SU-DHL-6 (cell line): ENCODE data around the gene APRT.

Experiments used
- H2AFZ ChIP-seq: fragments of 200-600 bp; sonication (generic); 2 replicates; pipeline ENCODE4 v1.6.1; 2014; ENCODE audit warnings: low read depth, mild to moderate bottlenecking, moderate library complexity, mixed read lengths, antibody characterized with exemption, low read length; ENCODE audit not compliant: severe bottlenecking
- H3F3A ChIP-seq: fragments of 200-600 bp; shearing (Covaris generic); 2 replicates; pipeline ENCODE4 v1.6.0; 2016; ENCODE audit warnings: antibody characterized with exemption, mild to moderate bottlenecking; ENCODE audit not compliant: insufficient read depth
- H3K27ac ChIP-seq: fragments of 200-600 bp; sonication (generic); 2 replicates; pipeline ENCODE4 v1.5.1; 2016; ENCODE audit warnings: low read depth, mild to moderate bottlenecking, low read length, moderate library complexity, mixed read lengths
- H3K27me3 ChIP-seq: fragments of 200-600 bp; sonication (generic), shearing (Covaris generic); 2 replicates; pipeline ENCODE4 v1.6.0; 2014; ENCODE audit warnings: mild to moderate bottlenecking, low read length
- H3K36me3 ChIP-seq: fragments of 200-600 bp; sonication (generic); 2 replicates; pipeline ENCODE4 v1.6.1; 2014; ENCODE audit warnings: mild to moderate bottlenecking, low read length, mixed read lengths
- H3K4me2 ChIP-seq: fragments of 300-600, 200-600 bp; shearing (Covaris generic), sonication (generic); 2 replicates; pipeline ENCODE4 v1.6.0; 2014; ENCODE audit warnings: low read length, low read depth, mild to moderate bottlenecking; ENCODE audit not compliant: poor library complexity, severe bottlenecking
- H3K4me3 ChIP-seq: fragments of 200-600 bp; sonication (generic); 2 replicates; pipeline ENCODE4 v1.5.1; 2014; ENCODE audit warnings: antibody characterized with exemption, low read length, mild to moderate bottlenecking, mixed read lengths; ENCODE audit not compliant: insufficient read depth, poor library complexity, severe bottlenecking
- H3K79me2 ChIP-seq: fragments of 200-600 bp; sonication (generic); 2 replicates; pipeline ENCODE4 v1.6.1; 2014; ENCODE audit warnings: mild to moderate bottlenecking, low read length, moderate library complexity; ENCODE audit not compliant: insufficient read depth
- H3K9ac ChIP-seq: fragments of 200-600 bp; sonication (generic); 2 replicates; pipeline ENCODE4 v1.7.0; 2014; ENCODE audit warnings: mild to moderate bottlenecking, low read length
- H3K9me2 ChIP-seq: fragments of 200-600 bp; sonication (generic); replicated peaks from 2 replicates; pipeline ENCODE4 v1.6.1; 2014; ENCODE audit warnings: low read length; ENCODE audit not compliant: insufficient read depth
- H3K9me3 ChIP-seq: fragments of 200-600 bp; sonication (generic); 2 replicates; pipeline ENCODE4 v1.6.1; 2014; ENCODE audit warnings: low read length, mixed read lengths; ENCODE audit not compliant: insufficient read depth
- H4K20me1 ChIP-seq: fragments of 200-600 bp; sonication (generic); 2 replicates; pipeline ENCODE4 v1.6.1; 2014; ENCODE audit warnings: low read depth, mild to moderate bottlenecking, antibody characterized with exemption, low read length, moderate library complexity, mixed read lengths
- CTCF ChIP-seq: fragments of 200-600 bp; sonication (generic); IDR thresholded peaks from one replicate; pipeline ENCODE4 v1.5.1; 2017; ENCODE audit warnings: antibody characterized with exemption, mild to moderate bottlenecking, low read length, moderate library complexity; ENCODE audit not compliant: insufficient read depth, poor library complexity, severe bottlenecking
- EZH2phosphoT487 ChIP-seq: fragments of 200-600 bp; sonication (generic), shearing (Covaris generic); conservative IDR thresholded peaks from 2 replicates; pipeline ENCODE4 v1.6.1; 2018; ENCODE audit warnings: mild to moderate bottlenecking, antibody characterized with exemption, low read length, moderate library complexity, mixed read lengths

Gene APRT

GRCh38 chr16:88763502-88764053 is 48.1 kb downstream of the APRT start:
- H3K4me2 ChIP-seq, result no peak overlapping the region
- no peak overlapping the region for H3K9ac ChIP-seq
- no peaks in the 10 kb centered on the region for H3K27me3 ChIP-seq
- TF ChIP-seq CTCF (no peak), EZH2phosphoT487 (no peak)
- H3K4me3 ChIP-seq, result no peak overlapping the region
- H4K20me1 ChIP-seq, result no peaks in the 10 kb centered on the region
- no peaks in the 10 kb centered on the region for H3K36me3 ChIP-seq
- H3K27ac ChIP-seq, result no peak overlapping the region
- H3K9me2 ChIP-seq, result no peaks in the 10 kb centered on the region
- no peak overlapping the region for H2AFZ ChIP-seq
- no peaks in the 10 kb centered on the region for H3K9me3 ChIP-seq
- H3F3A ChIP-seq, result no peaks in the 10 kb centered on the region
- H3K79me2 ChIP-seq, result no peaks in the 10 kb centered on the region

GRCh38 chr16:88762941-88763340 is 48.8 kb downstream of the APRT start:
- Histone ChIP-seq H3K27me3 (no peaks in the 10 kb centered on the region), H3K4me3 (no peak overlapping the region), H2AFZ (no peak overlapping the region), H3K9me2 (no peaks in the 10 kb centered on the region), H3K4me2 (no peak overlapping the region), H4K20me1 (no peaks in the 10 kb centered on the region), H3K79me2 (no peaks in the 10 kb centered on the region), H3K9ac (no peak overlapping the region), H3K27ac (no peak overlapping the region), H3K36me3 (no peaks in the 10 kb centered on the region), H3F3A (no peaks in the 10 kb centered on the region), H3K9me3 (no peaks in the 10 kb centered on the region)
- TF ChIP-seq CTCF, result no peak
- no peak for TF ChIP-seq EZH2phosphoT487

- no peaks in the 10 kb centered on the region for H3K9me3 ChIP-seq
- H3K79me2 ChIP-seq, result no peaks in the 10 kb centered on the region
- no peak overlapping the region for H3K9ac ChIP-seq
- no peaks in the 10 kb centered on the region for H4K20me1 ChIP-seq
- H3K27ac ChIP-seq, result no peak overlapping the region
- H3K27me3 ChIP-seq, result no peaks in the 10 kb centered on the region
- H3K4me2 ChIP-seq, result no peak overlapping the region
- H3K4me3 ChIP-seq, result no peak overlapping the region
- H3K36me3 ChIP-seq, result no peaks in the 10 kb centered on the region
- H3F3A ChIP-seq, result no peaks in the 10 kb centered on the region
- no peak for TF ChIP-seq CTCF
- TF ChIP-seq EZH2phosphoT487, result no peak
- H2AFZ ChIP-seq, result no peak overlapping the region
- H3K9me2 ChIP-seq, result no peaks in the 10 kb centered on the region
Measured at GRCh38 chr16:88762258-88762870, 49.4 kb downstream of the APRT start.
